SK-N-MC (cell line): ENCODE data around the gene SUV39H2.
"Not testable (repeated sequence)": the region's sequence is repeated elsewhere in the genome, so short reads cannot be mapped to it uniquely, and the experiment has no call there.

ENCODE experiments used
- DNase-seq: peaks from one replicate; pipeline ENCODE4 v3.0.0-alpha.2; 2011; ENCODE audit warnings: low read depth, low spot score
- H3K27ac ChIP-seq: fragments of 200-600 bp; sonication (generic); 2 replicates; pipeline ENCODE4 v1.5.1; 2016; ENCODE audit warnings: mixed run types
- H3K36me3 ChIP-seq: fragments of 200-600 bp; sonication (generic); 2 replicates; pipeline ENCODE4 v1.6.1; 2017; ENCODE audit warnings: antibody characterized with exemption, low read length, mixed read lengths; ENCODE audit not compliant: insufficient read depth
- H3K4me3 ChIP-seq: fragments of 200-600 bp; sonication (generic); 2 replicates; pipeline ENCODE4 v1.5.1; 2016
- H3K9ac ChIP-seq: fragments of 200-600 bp; sonication (generic); 2 replicates; pipeline ENCODE4 v1.8.0; 2017; ENCODE audit warnings: mixed run types, mixed read lengths; ENCODE audit not compliant: insufficient read length
- H3K9me3 ChIP-seq: fragments of 200-600 bp; sonication (generic); 2 replicates; pipeline ENCODE4 v1.6.1; 2017; ENCODE audit warnings: low read depth, mild to moderate bottlenecking, antibody characterized with exemption, low read length, moderate library complexity, mixed read lengths
- EZH2 ChIP-seq: fragments of 200-600 bp; sonication (generic); IDR thresholded peaks from one replicate; pipeline ENCODE4 v1.6.1; 2017; ENCODE audit warnings: antibody characterized with exemption
- FOXP2 ChIP-seq: optimal IDR thresholded peaks from 2 replicates; pipeline ENCODE3; 2011; ENCODE audit warnings: mild to moderate bottlenecking, moderate library complexity; ENCODE audit not compliant: insufficient read depth; ENCODE audit errors: extremely low read length, control extremely low read depth
- POLR2AphosphoS5 ChIP-seq: IDR thresholded peaks from 2 replicates; pipeline ENCODE4 v1.6.1; 2012; ENCODE audit warnings: mild to moderate bottlenecking, low read depth, low read length, borderline replicate concordance

Gene SUV39H2

GRCh38 chr10:14891151-14891550 is 12.5 kb downstream of the SUV39H2 start:
- H3K27ac ChIP-seq = no peak overlapping the region
- H3K4me3 ChIP-seq = no peak overlapping the region
- TF ChIP-seq EZH2 = no peak
- no peak for TF ChIP-seq POLR2AphosphoS5
- TF ChIP-seq FOXP2 = no peak
- peaks cover 3% of the 10 kb centered on the region; the same call in 1 of the 2 replicates for H3K36me3 ChIP-seq
- no peaks in the 10 kb centered on the region for H3K9me3 ChIP-seq
- DNase-seq = no peak
- no peak overlapping the region for H3K9ac ChIP-seq

GRCh38 chr10:14904316-14904732 is 25.7 kb downstream of the SUV39H2 start:
- no peak overlapping the region for H3K27ac ChIP-seq
- H3K4me3 ChIP-seq = no peak overlapping the region
- TF ChIP-seq EZH2 (no peak), POLR2AphosphoS5 (no peak), FOXP2 (no peak)
- no peak for DNase-seq
- H3K36me3 ChIP-seq = peaks cover 52% of the 10 kb centered on the region
- no peak overlapping the region for H3K9ac ChIP-seq
- H3K9me3 ChIP-seq = no peaks in the 10 kb centered on the region

- TF ChIP-seq EZH2 = no peak
- TF ChIP-seq POLR2AphosphoS5 = no peak
- H3K9me3 ChIP-seq = no peaks in the 10 kb centered on the region
- DNase-seq = no peak
- H3K9ac ChIP-seq = no peak overlapping the region
- peaks cover 53% of the 10 kb centered on the region for H3K36me3 ChIP-seq
- H3K27ac ChIP-seq = no peak overlapping the region
- no peak overlapping the region for H3K4me3 ChIP-seq
Observed at GRCh38 chr10:14904864-14905263, 26.2 kb downstream of the SUV39H2 start.

- Histone ChIP-seq H3K27ac (no peak overlapping the region), H3K9ac (no peak overlapping the region), H3K4me3 (no peak overlapping the region), H3K9me3 (no peaks in the 10 kb centered on the region), H3K36me3 (peaks cover 60% of the 10 kb centered on the region)
- DNase-seq = no peak
- no peak for TF ChIP-seq POLR2AphosphoS5
Observed at GRCh38 chr10:14905890-14906289, 27.2 kb downstream of the SUV39H2 start.

GRCh38 chr10:14906765-14907164 is 28.1 kb downstream of the SUV39H2 start:
- peaks cover 64% of the 10 kb centered on the region for H3K36me3 ChIP-seq
- no peak for TF ChIP-seq POLR2AphosphoS5
- TF ChIP-seq EZH2 = no peak
- no peak for TF ChIP-seq FOXP2
- no peak overlapping the region for H3K27ac ChIP-seq
- no peaks in the 10 kb centered on the region for H3K9me3 ChIP-seq
- no peak overlapping the region for H3K4me3 ChIP-seq
- DNase-seq = no peak
- H3K9ac ChIP-seq = no peak overlapping the region

GRCh38 chr10:14907591-14907990 is 28.9 kb downstream of the SUV39H2 start:
- DNase-seq, H3K9ac ChIP-seq, H3K9me3 ChIP-seq, H3K4me3 ChIP-seq, H3K27ac ChIP-seq: not testable (repeated sequence)
- peaks cover 64% of the 10 kb centered on the region for H3K36me3 ChIP-seq

- DNase-seq = no peak
- Histone ChIP-seq H3K36me3 (peaks cover 66% of the 10 kb centered on the region), H3K9me3 (no peaks in the 10 kb centered on the region), H3K4me3 (no peak overlapping the region), H3K27ac (no peak overlapping the region), H3K9ac (no peak overlapping the region)
- TF ChIP-seq FOXP2 (no peak), EZH2 (no peak), POLR2AphosphoS5 (no peak)
Observed at GRCh38 chr10:14909101-14909500, 30.4 kb downstream of the SUV39H2 start.

GRCh38 chr10:14910953-14911352 is 32.3 kb downstream of the SUV39H2 start:
- no peak overlapping the region for H3K27ac ChIP-seq

GRCh38 chr10:14911801-14912200 is 33.1 kb downstream of the SUV39H2 start:
- H3K36me3 ChIP-seq = peaks cover 61% of the 10 kb centered on the region
- H3K9ac ChIP-seq = no peak overlapping the region
- TF ChIP-seq POLR2AphosphoS5 (no peak), EZH2 (no peak), FOXP2 (no peak)
- DNase-seq = no peak
- no peaks in the 10 kb centered on the region for H3K9me3 ChIP-seq
- no peak overlapping the region for H3K4me3 ChIP-seq
- no peak overlapping the region for H3K27ac ChIP-seq

More at GRCh38 chr10:14910953-14911352, 32.3 kb downstream of the SUV39H2 start:
- H3K4me3 ChIP-seq = no peak overlapping the region
- no peak for DNase-seq
- H3K36me3 ChIP-seq = peaks cover 62% of the 10 kb centered on the region
- H3K9me3 ChIP-seq = no peaks in the 10 kb centered on the region
- H3K9ac ChIP-seq = no peak overlapping the region
- TF ChIP-seq POLR2AphosphoS5 (no peak), FOXP2 (no peak), EZH2 (no peak)
